Smooth muscle cell (in vitro differentiated cells): Measurements from ENCODE around the gene ADCY2. TPM values are rescaled to one million over a fixed set of nuclear protein-coding genes. Genes with fewer than 3 reads are reported as not detected.

Experiments
- DNase-seq: peaks from one replicate; lab custom pipeline; 2025; ENCODE audit not compliant: unreplicated experiment; lab: John Stamatoyannopoulos, UW
- H2AFZ ChIP-seq: fragments of 200-600 bp; sonication (generic); 2 replicates; pipeline ENCODE4 v1.6.0; 2016; ENCODE audit warnings: antibody characterized with exemption, low read depth, mild to moderate bottlenecking
- H3F3A ChIP-seq: fragments of 200-600 bp; sonication (generic); 2 replicates; pipeline ENCODE4 v1.6.0; 2017; ENCODE audit warnings: antibody characterized with exemption, low read depth
- H3K27ac ChIP-seq: fragments of 200-600 bp; sonication (generic); 2 replicates; pipeline ENCODE4 v1.5.1; 2016; ENCODE audit warnings: low read depth, mild to moderate bottlenecking
- H3K27me3 ChIP-seq: fragments of 200-600 bp; sonication (generic); 2 replicates; pipeline ENCODE4 v1.6.1; 2016; ENCODE audit warnings: low read depth, mild to moderate bottlenecking
- H3K36me3 ChIP-seq: fragments of 200-600 bp; sonication (generic); 2 replicates; pipeline ENCODE4 v1.5.1; 2016; ENCODE audit warnings: low read depth
- H3K4me1 ChIP-seq: fragments of 200-600 bp; sonication (generic); 2 replicates; pipeline ENCODE4 v1.5.1; 2016; ENCODE audit warnings: low read depth
- H3K4me2 ChIP-seq: fragments of 200-600 bp; sonication (generic); 2 replicates; pipeline ENCODE4 v1.6.0; 2016; ENCODE audit warnings: mild to moderate bottlenecking
- H3K4me3 ChIP-seq: fragments of 200-600 bp; sonication (generic); 2 replicates; pipeline ENCODE4 v1.5.1; 2016; ENCODE audit warnings: mild to moderate bottlenecking
- H3K79me2 ChIP-seq: fragments of 200-600 bp; sonication (generic); 2 replicates; pipeline ENCODE4 v1.6.0; 2016; ENCODE audit warnings: low read depth, mild to moderate bottlenecking
- H3K9ac ChIP-seq: fragments of 200-600 bp; sonication (generic); 2 replicates; pipeline ENCODE4 v1.6.0; 2016; ENCODE audit warnings: low read depth
- H3K9me3 ChIP-seq: fragments of 200-600 bp; sonication (generic); replicated peaks from 2 replicates; pipeline ENCODE4 v1.5.1; 2016; ENCODE audit warnings: low read depth
- H4K20me1 ChIP-seq: fragments of 200-600 bp; sonication (generic); 2 replicates; pipeline ENCODE4 v1.6.0; 2016; ENCODE audit warnings: low read depth
- WGBS: methylation state at CpG from one replicate; pipeline ENCODE4 v1.1.7; 2016; ENCODE audit warnings: low lambda C conversion rate; 5-methylcytosine and 5-hydroxymethylcytosine counted together
- polyA plus RNA-seq: library from polyadenylated mRNA; unstranded; fragments of >200 nt; fragmentation: Nextera tagmentation; extraction: Ambion mirVana; gene quantifications from 2 replicates; pipeline ENCODE4 v1.2.1, GENCODE V29; 2016
- total RNA-seq: library from RNA; depleted of rRNA; stranded (reverse); fragments of >200 nt; gene quantifications from 2 replicates; pipeline ENCODE4 v1.2.3, GENCODE V29; 2014
- TF ChIP-seq, protein P1 (sequence below): fragments of 200-600 bp; sonication (generic); IDR thresholded peaks from 2 replicates; pipeline ENCODE4 v1.5.1; 2017; ENCODE audit warnings: borderline replicate concordance, mild to moderate bottlenecking, antibody characterized with exemption; ENCODE audit not compliant: insufficient read depth, poor library complexity, severe bottlenecking

The ADCY2 gene
- total and polyA plus RNA-seq, 2 experiments from 2014 or later: 2.8 to 8.0 TPM

DNA sequence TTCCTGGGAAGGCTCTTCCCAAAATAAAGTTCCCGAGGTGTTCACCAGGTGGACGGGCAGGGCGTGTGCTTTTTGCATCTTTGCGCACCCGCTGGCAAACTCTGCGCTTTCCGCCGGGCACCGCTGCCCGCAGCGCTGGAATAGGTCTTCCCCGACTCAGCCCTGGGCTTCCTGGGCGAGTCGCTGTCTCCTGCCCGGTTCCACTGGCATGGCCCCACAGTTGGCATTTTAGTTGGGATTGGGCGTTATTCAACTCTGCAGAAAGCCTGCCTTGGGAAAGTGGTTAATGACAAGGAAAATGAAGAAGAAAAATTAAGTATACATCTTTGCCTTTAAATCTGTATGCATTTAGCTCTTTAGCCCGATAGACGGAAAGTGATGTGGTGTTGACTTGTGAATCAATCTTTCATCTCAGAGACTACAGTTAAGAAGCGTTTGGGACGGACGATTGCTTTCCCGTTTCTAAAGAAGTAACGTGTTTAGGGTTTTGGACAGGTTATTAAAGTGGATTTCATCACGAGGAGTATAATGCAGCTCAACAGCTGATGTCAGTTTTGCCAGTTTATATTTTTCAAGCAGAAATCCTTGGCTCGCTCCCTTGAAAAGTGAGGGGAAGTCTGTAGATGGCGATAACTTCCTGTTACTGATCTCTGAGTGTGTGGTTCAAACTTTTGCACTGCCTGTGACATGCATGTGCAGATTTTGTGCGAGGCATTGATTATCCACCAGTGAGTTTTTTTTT lies 946 bp downstream of the ADCY2 start:
- Histone ChIP-seq H3K36me3 (no peaks in the 10 kb centered on the region), H3K4me1 (peaks cover 3% of the 10 kb centered on the region), H4K20me1 (no peaks in the 10 kb centered on the region), H3K27me3 (peaks cover 14% of the 10 kb centered on the region), H3K9me3 (no peaks in the 10 kb centered on the region), H3K79me2 (peaks cover 11% of the 10 kb centered on the region), H2AFZ (peak overlapping the region; percentile 82), H3K9ac (no peak overlapping the region), H3K27ac (no peak overlapping the region), H3F3A (peaks cover 12% of the 10 kb centered on the region), H3K4me2 (peak overlapping the region; percentile 88), H3K4me3 (peak overlapping the region; percentile 49)
- no peak for DNase-seq
- WGBS: 2% methylated on average over 27 of the region's 27 CpGs
- TF ChIP-seq, protein P1, sequence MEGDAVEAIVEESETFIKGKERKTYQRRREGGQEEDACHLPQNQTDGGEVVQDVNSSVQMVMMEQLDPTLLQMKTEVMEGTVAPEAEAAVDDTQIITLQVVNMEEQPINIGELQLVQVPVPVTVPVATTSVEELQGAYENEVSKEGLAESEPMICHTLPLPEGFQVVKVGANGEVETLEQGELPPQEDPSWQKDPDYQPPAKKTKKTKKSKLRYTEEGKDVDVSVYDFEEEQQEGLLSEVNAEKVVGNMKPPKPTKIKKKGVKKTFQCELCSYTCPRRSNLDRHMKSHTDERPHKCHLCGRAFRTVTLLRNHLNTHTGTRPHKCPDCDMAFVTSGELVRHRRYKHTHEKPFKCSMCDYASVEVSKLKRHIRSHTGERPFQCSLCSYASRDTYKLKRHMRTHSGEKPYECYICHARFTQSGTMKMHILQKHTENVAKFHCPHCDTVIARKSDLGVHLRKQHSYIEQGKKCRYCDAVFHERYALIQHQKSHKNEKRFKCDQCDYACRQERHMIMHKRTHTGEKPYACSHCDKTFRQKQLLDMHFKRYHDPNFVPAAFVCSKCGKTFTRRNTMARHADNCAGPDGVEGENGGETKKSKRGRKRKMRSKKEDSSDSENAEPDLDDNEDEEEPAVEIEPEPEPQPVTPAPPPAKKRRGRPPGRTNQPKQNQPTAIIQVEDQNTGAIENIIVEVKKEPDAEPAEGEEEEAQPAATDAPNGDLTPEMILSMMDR: no peak

DNA sequence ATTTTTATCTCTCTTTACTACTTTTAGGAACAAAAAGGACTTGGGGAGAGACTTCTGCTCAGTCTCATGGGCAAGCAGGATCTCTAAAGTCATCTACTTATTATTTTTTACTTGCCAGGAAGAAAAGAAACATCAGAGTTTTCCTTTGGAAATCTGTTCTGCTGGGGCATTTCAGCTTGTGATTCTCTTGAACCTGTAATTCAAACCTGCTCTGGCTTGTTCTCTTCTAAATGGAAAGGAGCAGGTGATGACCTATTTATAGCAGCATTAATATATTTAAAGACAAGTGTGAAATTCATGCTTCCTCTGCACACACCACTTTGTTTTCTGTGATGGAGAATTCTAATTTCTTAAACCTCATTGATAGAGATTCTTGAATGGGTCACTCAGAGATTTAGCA lies 2.0 kb downstream of the ADCY2 start:
- Histone ChIP-seq H3K9me3 (no peaks in the 10 kb centered on the region), H3K4me3 (no peak overlapping the region), H3K4me2 (peak overlapping the region; percentile 88), H2AFZ (no peak overlapping the region), H3K79me2 (peaks cover 11% of the 10 kb centered on the region), H3K27me3 (peaks cover 14% of the 10 kb centered on the region), H3F3A (peaks cover 8% of the 10 kb centered on the region), H3K9ac (no peak overlapping the region), H3K4me1 (peaks cover 3% of the 10 kb centered on the region), H4K20me1 (no peaks in the 10 kb centered on the region), H3K27ac (no peak overlapping the region), H3K36me3 (no peaks in the 10 kb centered on the region)
- no peak for DNase-seq
- TF ChIP-seq, protein P1: no peak

DNA sequence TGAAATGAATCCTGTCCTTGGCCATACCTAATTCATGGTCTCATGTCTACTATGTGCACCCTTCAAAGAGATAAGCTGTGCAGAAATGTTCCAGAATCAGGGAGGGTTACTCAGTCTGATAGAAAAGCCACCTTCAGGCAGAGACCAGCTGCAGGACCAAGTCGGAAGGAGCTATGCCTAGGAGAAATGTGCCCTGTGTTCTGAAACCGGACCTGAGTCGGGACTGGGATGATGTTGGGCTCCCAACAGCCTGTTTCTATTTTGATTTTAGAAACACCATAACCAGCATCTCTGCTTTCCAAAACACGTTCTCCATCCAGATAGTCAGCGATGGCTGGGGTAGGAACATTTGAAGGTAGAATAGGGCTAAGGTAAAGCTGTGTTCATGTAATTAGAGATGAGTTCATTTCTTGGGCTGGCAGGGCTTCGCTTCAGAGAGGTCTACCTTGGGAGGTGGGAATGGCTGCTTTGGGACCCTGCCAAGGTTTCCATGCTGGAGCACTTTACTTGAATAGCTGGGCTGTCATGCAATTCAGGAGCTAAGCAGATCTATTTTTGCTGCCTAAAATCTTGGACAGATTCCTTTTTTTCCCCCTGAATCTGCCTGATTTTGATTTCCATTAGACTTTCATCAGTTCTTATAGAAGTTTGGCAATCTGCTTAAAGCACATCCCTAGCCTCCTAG lies 2.8 kb downstream of the ADCY2 start:
- no peak overlapping the region for H3K4me2 ChIP-seq
- no peaks in the 10 kb centered on the region for H4K20me1 ChIP-seq
- peaks cover 3% of the 10 kb centered on the region for H3K4me1 ChIP-seq
- DNase-seq: no peak
- H3K9me3 ChIP-seq: no peaks in the 10 kb centered on the region
- H3K79me2 ChIP-seq: peaks cover 11% of the 10 kb centered on the region
- no peak overlapping the region for H3K9ac ChIP-seq
- no peak overlapping the region for H3K27ac ChIP-seq
- H3K4me3 ChIP-seq: no peak overlapping the region
- WGBS: 73% methylated on average over 6 of the region's 6 CpGs
- peaks cover 2% of the 10 kb centered on the region for H3F3A ChIP-seq
- TF ChIP-seq, protein P1: no peak
- peaks cover 14% of the 10 kb centered on the region for H3K27me3 ChIP-seq
- H2AFZ ChIP-seq: no peak overlapping the region
- no peaks in the 10 kb centered on the region for H3K36me3 ChIP-seq
